Iris pigment epithelial cell (primary cell): ENCODE measurements around the gene KRT2.

Source experiments
- DNase-seq: peaks from one replicate; pipeline ENCODE4 v3.0.0-alpha.2; 2011; ENCODE audit warnings: low read depth

KRT2 gene

GRCh38 chr12:52615208-52615868 is 36.7 kb downstream of the KRT2 start:
- no peak for DNase-seq

- no peak for DNase-seq
These were observed 37.4 kb downstream of the KRT2 start for GRCh38 chr12:52614381-52615207.

GRCh38 chr12:52613384-52614030 is 38.5 kb downstream of the KRT2 start:
- no peak for DNase-seq

DNA sequence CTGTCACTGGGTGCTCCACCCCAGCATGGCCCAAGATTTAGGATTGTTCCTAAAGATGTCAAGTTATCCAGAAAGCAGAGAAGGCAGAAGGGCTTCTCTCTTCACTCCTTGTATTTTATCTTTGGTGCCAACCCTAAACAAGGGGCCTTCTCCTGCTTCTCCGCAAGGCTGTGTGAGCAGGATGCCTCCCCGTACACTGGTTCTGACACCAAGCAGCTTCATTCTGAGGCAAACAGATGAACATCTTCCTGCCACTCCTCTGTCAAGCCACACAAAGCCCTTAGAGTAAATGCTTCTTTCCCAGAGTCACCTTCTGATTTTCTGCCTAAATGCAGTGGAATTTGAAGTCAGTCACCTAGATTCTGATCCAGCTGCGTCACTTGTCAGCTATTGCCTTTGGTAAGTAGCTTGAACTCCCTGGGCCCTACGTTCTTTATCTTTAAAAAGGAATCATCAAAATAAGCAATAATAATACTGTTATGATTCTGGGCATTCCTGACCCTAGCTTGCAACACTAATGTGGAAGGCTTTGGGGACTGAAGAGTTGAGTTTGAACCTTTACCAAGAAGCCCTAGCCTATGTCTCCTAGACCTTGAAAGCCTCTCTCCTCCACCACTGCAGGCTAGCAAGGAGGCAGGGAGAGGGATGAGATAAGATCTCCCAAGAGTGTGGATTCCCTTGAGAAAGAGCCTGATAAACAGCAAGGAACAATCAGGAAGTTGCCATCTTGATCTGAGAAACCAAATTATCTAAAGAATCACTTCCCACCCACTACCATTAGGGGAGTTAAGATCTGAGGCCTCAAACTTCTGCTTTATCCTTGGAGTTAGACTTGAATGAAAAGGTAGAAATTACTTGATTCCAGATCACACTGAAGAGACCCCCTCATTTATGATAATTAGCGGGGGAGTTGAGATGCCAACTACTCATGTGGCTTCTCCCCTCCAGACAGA is 39.3 kb downstream of the KRT2 start:
- DNase-seq = no peak

DNA sequence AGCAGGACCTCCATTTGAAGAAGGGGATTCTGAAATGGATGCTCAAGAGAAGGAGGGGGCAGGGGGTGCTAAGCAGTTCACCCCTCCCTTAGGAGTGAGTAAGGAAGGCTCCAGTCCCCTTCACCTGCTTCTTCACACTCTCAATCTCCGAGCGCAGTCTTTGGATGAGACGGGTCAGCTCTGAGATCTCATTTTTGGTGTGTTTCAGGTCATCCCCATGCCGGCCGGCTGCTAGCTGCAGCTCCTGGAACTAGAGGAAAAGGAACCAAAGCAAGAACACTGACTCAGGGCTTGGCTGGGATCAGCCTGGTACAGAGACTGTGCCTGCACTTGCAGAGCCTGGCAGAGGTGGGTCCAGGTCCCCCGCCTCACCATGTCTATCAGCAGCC is 40.9 kb downstream of the KRT2 start:
- DNase-seq = no peak

GRCh38 chr12:52608826-52609630 is 43.0 kb downstream of the KRT2 start:
- no peak for DNase-seq

DNA sequence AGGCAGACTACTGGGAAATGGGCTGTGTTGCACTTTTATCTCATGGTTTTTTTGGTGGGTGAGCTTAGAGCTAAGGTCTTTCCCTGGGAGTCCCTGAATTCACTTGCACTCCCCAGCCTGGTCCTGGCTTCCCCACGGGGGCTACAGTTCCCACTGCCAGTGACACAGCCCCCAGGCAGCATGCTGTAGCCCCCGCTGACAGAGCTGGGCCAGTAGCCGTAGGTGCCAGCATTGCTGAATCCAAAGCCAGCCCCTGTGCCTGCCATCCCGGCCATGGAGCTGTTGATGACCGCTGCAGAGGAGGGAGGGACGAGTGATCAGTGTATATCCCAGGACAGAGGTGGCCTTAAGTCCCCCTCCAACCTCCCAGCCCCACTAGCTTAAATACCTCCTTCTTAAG is 43.9 kb downstream of the KRT2 start:
- DNase-seq = no peak

GRCh38 chr12:52607314-52607713 is 44.7 kb downstream of the KRT2 start:
- DNase-seq = no peak

- DNase-seq = no peak
These were observed 45.3 kb downstream of the KRT2 start for GRCh38 chr12:52606581-52607218.

- no peak for DNase-seq
These were observed 45.9 kb downstream of the KRT2 start for GRCh38 chr12:52606096-52606495.

GRCh38 chr12:52605542-52605941 is 46.5 kb downstream of the KRT2 start:
- DNase-seq = no peak

DNA sequence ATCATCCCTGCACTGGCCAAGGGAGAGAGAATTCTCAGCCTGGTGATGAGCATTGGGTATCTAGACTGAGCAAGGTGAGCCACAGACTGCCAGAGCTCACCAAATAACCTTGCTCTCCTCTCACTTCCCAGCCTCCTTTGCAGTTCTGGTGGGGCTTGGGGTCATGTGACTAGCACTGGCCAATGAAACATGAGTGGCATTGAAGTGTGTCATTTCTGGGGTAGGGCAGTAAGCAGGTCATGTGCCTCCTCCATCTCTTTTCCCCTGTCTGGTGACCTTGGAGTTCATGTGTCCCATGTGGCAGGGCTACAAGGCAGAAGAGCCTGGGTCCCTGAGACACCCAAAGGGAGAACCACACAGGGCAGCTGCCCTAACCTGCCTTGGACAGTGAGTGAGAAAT is 47.2 kb downstream of the KRT2 start:
- DNase-seq = no peak

- no peak for DNase-seq
These were observed 48.7 kb downstream of the KRT2 start for GRCh38 chr12:52603314-52603713.

DNA sequence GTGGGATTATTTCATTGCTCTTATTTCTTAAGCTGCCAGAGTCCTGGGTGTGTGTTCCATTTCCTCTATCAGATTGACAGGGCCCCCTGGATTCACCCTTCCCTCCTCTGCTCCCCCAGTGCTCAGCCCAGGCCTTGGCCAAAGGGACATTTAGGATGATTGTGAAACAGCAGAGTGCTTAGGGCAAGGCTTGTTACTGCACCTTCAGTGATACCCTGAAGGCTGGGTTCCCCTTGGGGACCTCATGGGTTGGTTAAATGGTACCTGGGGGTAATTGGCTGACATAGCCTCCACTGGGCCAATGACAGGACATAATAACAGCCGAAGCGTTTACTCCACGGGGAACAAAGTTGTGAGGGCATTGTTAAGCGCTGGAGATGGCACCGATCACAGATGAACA is 49.5 kb downstream of the KRT2 start:
- DNase-seq = no peak

DNA sequence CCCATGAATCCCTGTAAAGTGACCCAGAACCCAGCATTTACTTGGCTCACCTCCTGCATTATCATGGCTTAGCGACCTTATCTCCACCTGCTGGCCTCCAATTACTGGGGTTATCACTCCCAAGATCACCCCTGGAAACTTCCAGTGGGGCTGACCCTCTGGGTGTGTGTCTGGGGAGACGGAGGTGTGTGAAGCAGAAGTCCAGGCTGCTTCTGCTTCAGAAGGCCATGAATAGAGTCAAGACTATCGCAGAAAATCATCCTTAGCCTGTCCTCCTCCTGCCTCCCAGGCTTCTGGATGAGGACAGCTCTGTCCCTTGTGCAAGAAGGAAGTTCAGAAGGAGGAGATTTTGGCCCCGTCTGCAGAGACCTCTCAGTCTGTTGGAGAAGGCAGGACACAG is 50.3 kb downstream of the KRT2 start:
- DNase-seq = no peak

DNA sequence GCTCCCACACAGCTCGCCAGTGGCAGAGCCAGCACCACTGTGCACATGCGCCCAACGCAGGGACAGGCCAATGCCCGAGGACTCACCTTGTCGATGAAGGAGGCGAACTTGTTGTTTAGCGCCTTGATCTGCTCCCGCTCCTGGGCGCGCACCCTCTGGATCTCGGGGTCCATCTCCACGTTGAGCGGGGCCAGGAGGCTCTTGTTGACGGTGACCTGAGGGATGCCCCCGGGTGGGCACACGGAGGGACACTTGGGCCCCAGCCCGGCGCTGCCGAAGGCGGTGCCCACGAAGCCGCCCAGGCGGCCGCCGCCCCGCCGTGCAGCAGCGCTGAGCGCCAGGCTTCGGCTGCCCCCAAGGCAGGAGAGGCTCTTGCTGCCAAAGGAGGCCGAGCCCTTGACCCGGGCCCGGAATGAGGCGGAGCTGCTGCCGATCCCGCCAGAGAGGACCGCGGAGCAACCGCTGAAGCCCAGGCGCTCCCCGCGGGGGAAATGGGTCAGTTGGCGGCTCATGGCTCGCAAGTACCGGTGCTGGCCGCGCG is 51.0 kb downstream of the KRT2 start, which contains the start of gene KRT72:
Gene KRT72 (minus strand): TSS at position 523 of the 541 bp plus-strand sequence. CDS start 11 bp downstream, at position 512.
- DNase-seq = no peak

DNA sequence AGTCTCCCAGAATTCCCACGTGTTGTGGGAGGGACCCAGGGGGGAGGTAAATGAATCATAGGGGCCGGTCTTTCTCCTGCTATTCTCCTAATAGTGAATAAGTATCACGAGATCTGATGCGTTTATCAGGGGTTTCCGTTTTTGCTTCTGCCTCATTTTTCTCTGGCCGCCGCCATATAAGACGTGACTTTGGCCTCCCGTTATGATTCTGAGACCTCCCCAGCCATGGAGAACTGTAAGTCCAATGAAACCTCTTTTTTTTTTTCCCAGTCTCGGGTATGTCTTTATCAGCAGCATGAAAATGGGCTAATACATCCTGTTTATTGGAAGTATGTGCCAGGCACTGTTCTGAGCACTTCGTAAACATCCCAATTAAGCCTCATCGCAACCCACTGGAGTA is 51.5 kb downstream of the KRT2 start:
- no peak for DNase-seq

DNA sequence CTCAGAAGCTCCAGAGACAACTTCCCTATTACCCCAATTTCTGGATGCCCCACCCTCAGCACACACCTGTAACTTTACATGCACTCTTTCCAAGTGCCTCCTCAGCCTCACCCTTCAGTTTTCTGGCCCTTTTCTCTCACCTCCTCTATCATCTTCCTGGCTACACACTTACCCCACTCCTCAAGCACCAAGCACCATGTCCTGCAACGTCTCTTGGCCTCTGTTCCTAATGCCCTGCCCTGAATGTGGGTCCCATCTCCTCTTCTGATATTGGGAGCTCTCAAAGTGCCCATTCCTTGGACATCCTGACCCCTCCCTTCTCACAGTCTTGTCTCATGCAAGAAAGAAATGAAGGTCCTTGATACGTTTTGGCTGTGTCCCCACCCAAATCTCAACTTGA is 51.9 kb downstream of the KRT2 start:
- no peak for DNase-seq

GRCh38 chr12:52598966-52599365 is 53.0 kb downstream of the KRT2 start:
- no peak for DNase-seq
